ENCODE results near the gene TBC1D22A.

The TBC1D22A gene

GRCh38 chr22:46792061-46792796 lies 29.8 kb downstream of the TBC1D22A start:
- TF ChIP-seq CTCF (IDR thresholded peaks at IDR 0.05; ENCODE audit: extremely low read depth, missing control alignments): no peak
- no peak for DNase-seq (ENCODE audit: low spot score)

- no peak for DNase-seq (ENCODE audit: low spot score)
- no peak for TF ChIP-seq CTCF (IDR thresholded peaks at IDR 0.05; ENCODE audit: extremely low read depth, missing control alignments)
Measured at GRCh38 chr22:46792841-46793261, 30.4 kb downstream of the TBC1D22A start.

- DNase-seq (ENCODE audit: low spot score): no peak
- TF ChIP-seq CTCF (IDR thresholded peaks at IDR 0.05; ENCODE audit: extremely low read depth, missing control alignments): no peak
Measured at GRCh38 chr22:46793497-46793896, 31.0 kb downstream of the TBC1D22A start.

GRCh38 chr22:46794067-46794466 lies 31.6 kb downstream of the TBC1D22A start:
- no peak for TF ChIP-seq CTCF (IDR thresholded peaks at IDR 0.05; ENCODE audit: extremely low read depth, missing control alignments)
- no peak for DNase-seq (ENCODE audit: low spot score)

GRCh38 chr22:46794491-46794890 lies 32.0 kb downstream of the TBC1D22A start:
- no peak for TF ChIP-seq CTCF (IDR thresholded peaks at IDR 0.05; ENCODE audit: extremely low read depth, missing control alignments)
- DNase-seq (ENCODE audit: low spot score): no peak

- no peak for TF ChIP-seq CTCF (IDR thresholded peaks at IDR 0.05; ENCODE audit: extremely low read depth, missing control alignments)
- no peak for DNase-seq (ENCODE audit: low spot score)
Measured at GRCh38 chr22:46795140-46795539, 32.7 kb downstream of the TBC1D22A start.

GRCh38 chr22:46795845-46796565 lies 33.6 kb downstream of the TBC1D22A start:
- DNase-seq (ENCODE audit: low spot score): no peak
- no peak for TF ChIP-seq CTCF (IDR thresholded peaks at IDR 0.05; ENCODE audit: extremely low read depth, missing control alignments)
